ENCODE data around the gene GTPBP10. TPM values are rescaled to one million over a fixed set of nuclear protein-coding genes. Genes with fewer than 3 reads are reported as not detected.

The GTPBP10 gene
- total and polyA plus RNA-seq, 9 of the 15 experiments (the other 6 are each of a cell fraction or from before 2014, with no cell fraction given): 34.6 to 89.8 (median 76.4) TPM

DNA sequence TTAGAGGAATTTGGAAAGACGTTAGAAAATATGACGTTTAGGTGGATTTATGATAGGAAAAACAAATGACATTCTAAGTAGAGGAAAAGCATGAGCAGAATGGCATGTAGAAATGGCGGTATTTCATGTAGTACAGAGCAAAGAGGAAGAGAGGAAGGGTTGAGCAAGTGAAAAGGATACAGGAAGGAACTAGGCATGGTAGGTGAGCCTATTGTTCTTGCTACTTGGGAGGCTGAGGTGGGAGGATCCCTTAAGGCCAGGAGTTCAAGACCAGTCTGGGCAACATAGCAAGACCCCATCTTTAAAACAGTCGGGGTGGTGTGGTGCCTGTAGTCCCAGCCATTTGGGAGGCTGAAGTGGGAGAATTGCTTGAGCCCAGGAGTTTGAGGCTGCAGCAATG is 1.2 kb downstream of the GTPBP10 start (continued):
- TF ChIP-seq MYC (IDR thresholded peaks at IDR 0.05; ENCODE audit: low read depth, low read length): no peak
- TF ChIP-seq MYC (CRISPR knock-in tag; IDR thresholded peaks at IDR 0.05; ENCODE audit: borderline replicate concordance, low read depth): no peak
- no peak for TF ChIP-seq ZNF140 (CRISPR knock-in tag; IDR thresholded peaks at IDR 0.05)
- no peak for TF ChIP-seq NCOA6 (IDR thresholded peaks at IDR 0.05)
- no peak for TF ChIP-seq MIER1 (IDR thresholded peaks at IDR 0.05; ENCODE audit: low read depth)
- no peak for TF ChIP-seq RFX1 (IDR thresholded peaks at IDR 0.05)
- TF ChIP-seq, protein P1, sequence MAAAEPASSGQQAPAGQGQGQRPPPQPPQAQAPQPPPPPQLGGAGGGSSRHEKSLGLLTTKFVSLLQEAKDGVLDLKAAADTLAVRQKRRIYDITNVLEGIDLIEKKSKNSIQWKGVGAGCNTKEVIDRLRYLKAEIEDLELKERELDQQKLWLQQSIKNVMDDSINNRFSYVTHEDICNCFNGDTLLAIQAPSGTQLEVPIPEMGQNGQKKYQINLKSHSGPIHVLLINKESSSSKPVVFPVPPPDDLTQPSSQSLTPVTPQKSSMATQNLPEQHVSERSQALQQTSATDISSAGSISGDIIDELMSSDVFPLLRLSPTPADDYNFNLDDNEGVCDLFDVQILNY (CRISPR knock-in tag; IDR thresholded peaks at IDR 0.05): no peak
- TF ChIP-seq, protein P2, sequence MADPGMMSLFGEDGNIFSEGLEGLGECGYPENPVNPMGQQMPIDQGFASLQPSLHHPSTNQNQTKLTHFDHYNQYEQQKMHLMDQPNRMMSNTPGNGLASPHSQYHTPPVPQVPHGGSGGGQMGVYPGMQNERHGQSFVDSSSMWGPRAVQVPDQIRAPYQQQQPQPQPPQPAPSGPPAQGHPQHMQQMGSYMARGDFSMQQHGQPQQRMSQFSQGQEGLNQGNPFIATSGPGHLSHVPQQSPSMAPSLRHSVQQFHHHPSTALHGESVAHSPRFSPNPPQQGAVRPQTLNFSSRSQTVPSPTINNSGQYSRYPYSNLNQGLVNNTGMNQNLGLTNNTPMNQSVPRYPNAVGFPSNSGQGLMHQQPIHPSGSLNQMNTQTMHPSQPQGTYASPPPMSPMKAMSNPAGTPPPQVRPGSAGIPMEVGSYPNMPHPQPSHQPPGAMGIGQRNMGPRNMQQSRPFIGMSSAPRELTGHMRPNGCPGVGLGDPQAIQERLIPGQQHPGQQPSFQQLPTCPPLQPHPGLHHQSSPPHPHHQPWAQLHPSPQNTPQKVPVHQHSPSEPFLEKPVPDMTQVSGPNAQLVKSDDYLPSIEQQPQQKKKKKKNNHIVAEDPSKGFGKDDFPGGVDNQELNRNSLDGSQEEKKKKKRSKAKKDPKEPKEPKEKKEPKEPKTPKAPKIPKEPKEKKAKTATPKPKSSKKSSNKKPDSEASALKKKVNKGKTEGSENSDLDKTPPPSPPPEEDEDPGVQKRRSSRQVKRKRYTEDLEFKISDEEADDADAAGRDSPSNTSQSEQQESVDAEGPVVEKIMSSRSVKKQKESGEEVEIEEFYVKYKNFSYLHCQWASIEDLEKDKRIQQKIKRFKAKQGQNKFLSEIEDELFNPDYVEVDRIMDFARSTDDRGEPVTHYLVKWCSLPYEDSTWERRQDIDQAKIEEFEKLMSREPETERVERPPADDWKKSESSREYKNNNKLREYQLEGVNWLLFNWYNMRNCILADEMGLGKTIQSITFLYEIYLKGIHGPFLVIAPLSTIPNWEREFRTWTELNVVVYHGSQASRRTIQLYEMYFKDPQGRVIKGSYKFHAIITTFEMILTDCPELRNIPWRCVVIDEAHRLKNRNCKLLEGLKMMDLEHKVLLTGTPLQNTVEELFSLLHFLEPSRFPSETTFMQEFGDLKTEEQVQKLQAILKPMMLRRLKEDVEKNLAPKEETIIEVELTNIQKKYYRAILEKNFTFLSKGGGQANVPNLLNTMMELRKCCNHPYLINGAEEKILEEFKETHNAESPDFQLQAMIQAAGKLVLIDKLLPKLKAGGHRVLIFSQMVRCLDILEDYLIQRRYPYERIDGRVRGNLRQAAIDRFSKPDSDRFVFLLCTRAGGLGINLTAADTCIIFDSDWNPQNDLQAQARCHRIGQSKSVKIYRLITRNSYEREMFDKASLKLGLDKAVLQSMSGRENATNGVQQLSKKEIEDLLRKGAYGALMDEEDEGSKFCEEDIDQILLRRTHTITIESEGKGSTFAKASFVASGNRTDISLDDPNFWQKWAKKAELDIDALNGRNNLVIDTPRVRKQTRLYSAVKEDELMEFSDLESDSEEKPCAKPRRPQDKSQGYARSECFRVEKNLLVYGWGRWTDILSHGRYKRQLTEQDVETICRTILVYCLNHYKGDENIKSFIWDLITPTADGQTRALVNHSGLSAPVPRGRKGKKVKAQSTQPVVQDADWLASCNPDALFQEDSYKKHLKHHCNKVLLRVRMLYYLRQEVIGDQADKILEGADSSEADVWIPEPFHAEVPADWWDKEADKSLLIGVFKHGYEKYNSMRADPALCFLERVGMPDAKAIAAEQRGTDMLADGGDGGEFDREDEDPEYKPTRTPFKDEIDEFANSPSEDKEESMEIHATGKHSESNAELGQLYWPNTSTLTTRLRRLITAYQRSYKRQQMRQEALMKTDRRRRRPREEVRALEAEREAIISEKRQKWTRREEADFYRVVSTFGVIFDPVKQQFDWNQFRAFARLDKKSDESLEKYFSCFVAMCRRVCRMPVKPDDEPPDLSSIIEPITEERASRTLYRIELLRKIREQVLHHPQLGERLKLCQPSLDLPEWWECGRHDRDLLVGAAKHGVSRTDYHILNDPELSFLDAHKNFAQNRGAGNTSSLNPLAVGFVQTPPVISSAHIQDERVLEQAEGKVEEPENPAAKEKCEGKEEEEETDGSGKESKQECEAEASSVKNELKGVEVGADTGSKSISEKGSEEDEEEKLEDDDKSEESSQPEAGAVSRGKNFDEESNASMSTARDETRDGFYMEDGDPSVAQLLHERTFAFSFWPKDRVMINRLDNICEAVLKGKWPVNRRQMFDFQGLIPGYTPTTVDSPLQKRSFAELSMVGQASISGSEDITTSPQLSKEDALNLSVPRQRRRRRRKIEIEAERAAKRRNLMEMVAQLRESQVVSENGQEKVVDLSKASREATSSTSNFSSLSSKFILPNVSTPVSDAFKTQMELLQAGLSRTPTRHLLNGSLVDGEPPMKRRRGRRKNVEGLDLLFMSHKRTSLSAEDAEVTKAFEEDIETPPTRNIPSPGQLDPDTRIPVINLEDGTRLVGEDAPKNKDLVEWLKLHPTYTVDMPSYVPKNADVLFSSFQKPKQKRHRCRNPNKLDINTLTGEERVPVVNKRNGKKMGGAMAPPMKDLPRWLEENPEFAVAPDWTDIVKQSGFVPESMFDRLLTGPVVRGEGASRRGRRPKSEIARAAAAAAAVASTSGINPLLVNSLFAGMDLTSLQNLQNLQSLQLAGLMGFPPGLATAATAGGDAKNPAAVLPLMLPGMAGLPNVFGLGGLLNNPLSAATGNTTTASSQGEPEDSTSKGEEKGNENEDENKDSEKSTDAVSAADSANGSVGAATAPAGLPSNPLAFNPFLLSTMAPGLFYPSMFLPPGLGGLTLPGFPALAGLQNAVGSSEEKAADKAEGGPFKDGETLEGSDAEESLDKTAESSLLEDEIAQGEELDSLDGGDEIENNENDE (IDR thresholded peaks at IDR 0.05; ENCODE audit: low read depth, low read length): no peak
- no peak for TF ChIP-seq KLF13 (tag; IDR thresholded peaks at IDR 0.05; ENCODE audit: borderline replicate concordance, low read depth)
- no peak for TF ChIP-seq RFX5 (IDR thresholded peaks at IDR 0.05; ENCODE audit: low read depth, low read length)
- TF ChIP-seq NR3C1 (CRISPR knock-in tag; IDR thresholded peaks at IDR 0.05): no peak
- no peak for TF ChIP-seq FOS (IDR thresholded peaks at IDR 0.05; ENCODE audit: extremely low read depth, insufficient read length)
- no peak for TF ChIP-seq TFAM (CRISPR knock-in tag; conservative IDR thresholded peaks at IDR 0.05)
- TF ChIP-seq TARDBP (IDR thresholded peaks at IDR 0.05): no peak
